DND-41 (cell line): ENCODE data around the gene B3GAT2.

Experiments
- ATAC-seq: fragments of 200-7000 bp; cut with Tn5 transposase; 3 replicates; pipeline ENCODE4 v1.9.1; 2021; ENCODE audit warnings: low read depth; ENCODE audit not compliant: insufficient read depth
- DNase-seq: peaks from one replicate; pipeline ENCODE4 v3.0.0-alpha.2; 2020
- H2AFZ ChIP-seq: 2 replicates; pipeline ENCODE4 v1.6.0; 2012; ENCODE audit warnings: low read depth, low read length
- H3K27ac ChIP-seq: 2 replicates; pipeline ENCODE4 v1.5.1; 2012; ENCODE audit warnings: low read length, inconsistent platforms
- H3K27me3 ChIP-seq: fragments of 200-600 bp; sonication (generic); 2 replicates; pipeline ENCODE4 v1.6.0; 2012; ENCODE audit warnings: low read length, mild to moderate bottlenecking, inconsistent platforms; ENCODE audit not compliant: insufficient read depth, poor library complexity
- H3K36me3 ChIP-seq: 2 replicates; pipeline ENCODE4 v1.5.1; 2012; ENCODE audit warnings: low read length, inconsistent platforms; ENCODE audit not compliant: insufficient read depth
- H3K4me1 ChIP-seq: 2 replicates; pipeline ENCODE4 v1.5.1; 2012; ENCODE audit warnings: mild to moderate bottlenecking, low read length; ENCODE audit not compliant: insufficient read depth
- H3K4me2 ChIP-seq: 2 replicates; pipeline ENCODE4 v1.6.0; 2012; ENCODE audit warnings: mild to moderate bottlenecking, moderate library complexity, low read length, inconsistent platforms; ENCODE audit not compliant: insufficient read depth
- H3K4me3 ChIP-seq, 2 experiments: fragments of 200-600 bp in 1 of 2; shearing (Covaris generic) in 1 of 2; 2 replicates each; pipeline ENCODE4 v1.5.1; 2012 to 2016; ENCODE audit warnings: inconsistent platforms in 2 of 2, low read length in 2 of 2, mild to moderate bottlenecking in 2 of 2, low read depth in 1 of 2, moderate library complexity in 1 of 2
- H3K79me2 ChIP-seq: 2 replicates; pipeline ENCODE4 v1.6.0; 2012; ENCODE audit warnings: low read length, inconsistent platforms; ENCODE audit not compliant: insufficient read depth
- H3K9ac ChIP-seq: 2 replicates; pipeline ENCODE4 v1.6.0; 2012; ENCODE audit warnings: low read depth, mild to moderate bottlenecking, inconsistent platforms, low read length, moderate library complexity
- H3K9me3 ChIP-seq: 2 replicates; pipeline ENCODE4 v1.5.1; 2012; ENCODE audit warnings: low read length, moderate library complexity, mild to moderate bottlenecking, inconsistent platforms; ENCODE audit not compliant: insufficient read depth, severe bottlenecking
- H4K20me1 ChIP-seq: 2 replicates; pipeline ENCODE4 v1.6.0; 2012; ENCODE audit warnings: low read length; ENCODE audit not compliant: insufficient read depth
- CTCF ChIP-seq: IDR thresholded peaks from 2 replicates; pipeline ENCODE4 v1.5.1; 2012; ENCODE audit warnings: borderline replicate concordance, low read length, moderate library complexity, mild to moderate bottlenecking; ENCODE audit not compliant: poor library complexity, severe bottlenecking; ENCODE audit errors: extremely low read depth
- EZH2 ChIP-seq: IDR thresholded peaks from 3 replicates; pipeline ENCODE4 v1.6.1; 2012; ENCODE audit warnings: borderline replicate concordance, low read depth, mild to moderate bottlenecking, moderate library complexity, low read length, inconsistent platforms; ENCODE audit not compliant: severe bottlenecking

Gene B3GAT2

GRCh38 chr6:70872469-70872868 is 84.4 kb downstream of the B3GAT2 start:
- H3K9me3 ChIP-seq, result peaks cover 14% of the 10 kb centered on the region
- H2AFZ ChIP-seq, result no peak overlapping the region
- no peak overlapping the region for H3K4me3 ChIP-seq
- no peak for DNase-seq
- H3K27me3 ChIP-seq, result no peaks in the 10 kb centered on the region
- H3K4me2 ChIP-seq, result no peak overlapping the region
- H3K36me3 ChIP-seq, result no peaks in the 10 kb centered on the region
- no peak overlapping the region for H3K9ac ChIP-seq
- H3K4me1 ChIP-seq, result no peaks in the 10 kb centered on the region
- TF ChIP-seq CTCF (no peak), EZH2 (no peak)
- H3K27ac ChIP-seq, result no peak overlapping the region
- ATAC-seq, result no peak
- no peaks in the 10 kb centered on the region for H3K79me2 ChIP-seq
- H4K20me1 ChIP-seq, result no peaks in the 10 kb centered on the region

DNA sequence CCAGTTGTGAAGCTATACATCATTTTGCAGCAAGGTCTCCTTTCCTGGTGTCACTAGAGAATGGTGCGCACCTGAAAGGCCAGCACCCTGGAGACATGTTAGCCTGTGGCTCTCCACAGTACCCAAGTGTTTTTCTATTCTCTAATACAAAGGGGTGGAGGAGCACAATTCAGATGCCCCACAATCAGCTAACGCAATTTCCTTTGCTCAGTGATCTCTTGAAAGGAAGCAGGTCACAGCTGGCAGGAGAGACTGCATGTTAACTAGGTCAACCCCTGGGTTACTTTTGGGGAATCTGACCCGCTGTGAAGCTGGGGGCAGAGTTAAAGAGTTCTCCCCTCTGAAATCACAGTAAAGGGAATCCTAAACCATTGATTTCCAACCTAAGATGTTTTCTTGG is 92.5 kb downstream of the B3GAT2 start:
- no peak overlapping the region for H3K9ac ChIP-seq
- H3K36me3 ChIP-seq, result peaks cover 19% of the 10 kb centered on the region; the same call in 1 of the 2 replicates
- TF ChIP-seq CTCF (no peak), EZH2 (no peak)
- H3K27me3 ChIP-seq, result no peaks in the 10 kb centered on the region
- no peaks in the 10 kb centered on the region for H3K9me3 ChIP-seq
- DNase-seq (no peak), ATAC-seq (no peak)
- no peak overlapping the region for H3K4me2 ChIP-seq
- H4K20me1 ChIP-seq, result no peaks in the 10 kb centered on the region
- no peak overlapping the region for H2AFZ ChIP-seq
- no peak overlapping the region for H3K27ac ChIP-seq
- no peaks in the 10 kb centered on the region for H3K79me2 ChIP-seq
- H3K4me1 ChIP-seq, result no peaks in the 10 kb centered on the region
- H3K4me3 ChIP-seq, result no peak overlapping the region

- Histone ChIP-seq H3K4me3 (no peak overlapping the region), H3K9me3 (no peaks in the 10 kb centered on the region), H3K79me2 (no peaks in the 10 kb centered on the region), H3K36me3 (peaks cover 29% of the 10 kb centered on the region; the same call in 1 of the 2 replicates), H3K4me1 (no peaks in the 10 kb centered on the region), H2AFZ (no peak overlapping the region), H3K9ac (no peak overlapping the region), H3K27ac (no peak overlapping the region), H4K20me1 (no peaks in the 10 kb centered on the region), H3K27me3 (no peaks in the 10 kb centered on the region), H3K4me2 (no peak overlapping the region)
- ATAC-seq, result no peak
- no peak for DNase-seq
- TF ChIP-seq EZH2, result no peak
- TF ChIP-seq CTCF, result no peak
Measured at GRCh38 chr6:70863343-70863742, 93.5 kb downstream of the B3GAT2 start.

DNA sequence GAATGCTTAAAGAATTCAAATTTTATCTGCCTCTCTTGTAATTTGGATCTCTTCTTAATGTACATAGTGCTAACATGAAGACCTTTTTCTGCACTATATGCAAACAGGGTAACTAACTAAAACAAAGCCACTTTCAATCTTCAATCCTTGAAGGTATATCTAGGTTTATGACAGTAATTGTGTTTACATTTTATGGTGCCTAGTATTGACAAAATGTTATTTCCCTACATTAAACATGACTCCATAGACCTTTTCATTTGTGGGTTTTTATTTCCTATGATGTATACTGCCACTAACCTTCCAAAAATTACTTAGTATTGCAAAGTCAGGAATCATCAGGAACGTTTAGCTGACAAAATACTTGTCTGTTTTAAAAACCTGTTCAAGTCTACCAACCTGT is 95.9 kb downstream of the B3GAT2 start:
- Histone ChIP-seq H3K4me1 (no peaks in the 10 kb centered on the region), H2AFZ (no peak overlapping the region), H3K9me3 (no peaks in the 10 kb centered on the region), H3K4me2 (no peak overlapping the region), H4K20me1 (no peaks in the 10 kb centered on the region), H3K9ac (no peak overlapping the region), H3K27ac (no peak overlapping the region), H3K27me3 (no peaks in the 10 kb centered on the region), H3K36me3 (peaks cover 37% of the 10 kb centered on the region; the same call in 1 of the 2 replicates), H3K79me2 (no peaks in the 10 kb centered on the region), H3K4me3 (no peak overlapping the region)
- DNase-seq (no peak), ATAC-seq (no peak)
- TF ChIP-seq CTCF, result no peak
- TF ChIP-seq EZH2, result no peak
